NCI-H345 treated with DMSO at 0.1 percent for 48 hours (cell line): Measurements from ENCODE around the gene PLCXD3.
"Not testable (repeated sequence)": the region's sequence is repeated elsewhere in the genome, so short reads cannot be mapped to it uniquely, and the experiment has no call there.

Experiments used
- DNase-seq: peaks from one replicate; lab custom pipeline; 2025; ENCODE audit not compliant: unreplicated experiment; lab: John Stamatoyannopoulos, UW

The PLCXD3 gene

DNA sequence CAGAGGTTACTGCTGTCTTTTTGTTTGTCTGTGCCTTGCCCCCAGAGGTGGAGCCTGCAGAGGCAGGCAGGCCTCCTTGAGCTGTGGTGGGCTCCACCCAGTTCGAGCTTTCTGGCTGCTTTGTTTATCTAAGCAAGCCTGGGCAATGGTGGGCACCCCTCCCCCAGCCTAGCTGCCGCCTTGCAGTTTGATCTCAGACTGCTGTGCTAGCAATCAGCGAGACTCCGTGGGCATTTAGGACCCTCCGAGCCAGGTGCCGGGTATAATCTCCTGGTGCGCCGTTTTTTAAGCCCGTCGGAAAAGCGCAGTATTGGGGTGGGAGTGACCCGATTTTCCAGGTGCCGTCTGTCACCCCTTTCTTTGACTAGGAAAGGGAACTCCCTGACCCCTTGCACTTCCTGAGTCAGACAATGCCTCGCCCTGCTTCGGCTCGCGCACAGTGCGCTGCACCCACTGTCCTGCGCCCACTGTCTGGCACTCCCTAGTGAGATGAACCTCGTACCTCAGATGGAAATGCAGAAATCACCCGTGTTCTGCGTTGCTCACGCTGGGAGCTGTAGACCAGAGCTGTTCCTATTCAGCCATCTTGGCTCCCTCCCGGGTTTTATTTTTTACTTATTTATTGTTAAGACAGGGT lies 16.8 kb downstream of the PLCXD3 start:
- not testable (repeated sequence) for DNase-seq

DNA sequence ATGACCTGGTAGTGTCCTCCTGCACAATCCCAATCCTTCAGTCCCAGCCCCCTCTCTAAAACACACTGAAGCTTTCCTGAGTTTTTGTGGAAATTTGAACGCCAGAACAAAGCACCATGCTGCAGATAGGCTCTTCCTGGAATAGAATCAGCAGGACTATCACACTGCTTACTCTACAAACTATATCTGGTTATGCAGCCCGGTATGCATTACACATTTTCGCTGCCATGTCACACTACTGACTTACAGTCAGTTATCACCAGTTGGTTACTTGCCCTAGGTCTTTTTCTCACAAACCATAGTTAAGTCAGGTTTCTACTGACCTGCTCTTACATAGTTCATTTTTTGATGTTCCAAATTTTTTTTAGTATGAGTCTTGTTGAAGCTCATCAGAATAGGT lies 24.9 kb downstream of the PLCXD3 start:
- no peak for DNase-seq

DNA sequence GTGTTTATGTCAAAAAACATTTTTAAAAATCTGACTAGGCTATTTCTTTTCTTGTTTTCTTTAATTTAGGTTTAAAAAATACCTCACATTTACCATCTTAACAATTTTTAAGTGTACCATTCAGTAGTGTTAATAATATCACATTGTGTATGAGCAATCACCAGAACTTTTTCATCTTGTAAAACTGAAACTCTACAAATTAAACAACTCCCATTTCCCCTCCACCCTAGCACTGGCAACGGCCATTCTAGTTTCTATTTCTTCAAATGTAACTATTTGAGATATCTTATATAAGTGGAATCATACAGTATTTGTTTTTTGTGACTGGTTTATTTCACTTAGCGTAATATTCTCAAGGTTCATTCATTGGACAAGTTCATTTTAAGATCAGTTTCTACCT lies 27.7 kb downstream of the PLCXD3 start:
- no peak for DNase-seq

DNA sequence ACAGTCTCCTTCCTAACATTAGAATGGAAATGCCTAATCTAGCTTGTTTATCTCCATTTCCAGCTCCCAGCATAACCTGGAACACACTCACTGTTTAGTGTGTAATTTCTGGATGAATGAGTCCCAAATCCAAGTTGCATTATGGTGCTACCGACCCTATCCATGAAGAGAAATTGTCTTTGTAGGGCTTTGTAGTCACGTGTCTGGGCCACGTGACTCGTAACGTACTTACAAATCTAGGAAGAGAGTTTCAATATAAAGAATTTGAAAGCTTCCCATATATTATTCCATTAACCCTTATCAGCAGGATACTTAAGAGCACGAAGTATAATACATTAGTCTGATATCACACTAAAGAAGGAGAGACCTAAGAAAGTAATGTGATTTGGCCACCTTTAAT lies 28.2 kb downstream of the PLCXD3 start:
- DNase-seq, result no peak

DNA sequence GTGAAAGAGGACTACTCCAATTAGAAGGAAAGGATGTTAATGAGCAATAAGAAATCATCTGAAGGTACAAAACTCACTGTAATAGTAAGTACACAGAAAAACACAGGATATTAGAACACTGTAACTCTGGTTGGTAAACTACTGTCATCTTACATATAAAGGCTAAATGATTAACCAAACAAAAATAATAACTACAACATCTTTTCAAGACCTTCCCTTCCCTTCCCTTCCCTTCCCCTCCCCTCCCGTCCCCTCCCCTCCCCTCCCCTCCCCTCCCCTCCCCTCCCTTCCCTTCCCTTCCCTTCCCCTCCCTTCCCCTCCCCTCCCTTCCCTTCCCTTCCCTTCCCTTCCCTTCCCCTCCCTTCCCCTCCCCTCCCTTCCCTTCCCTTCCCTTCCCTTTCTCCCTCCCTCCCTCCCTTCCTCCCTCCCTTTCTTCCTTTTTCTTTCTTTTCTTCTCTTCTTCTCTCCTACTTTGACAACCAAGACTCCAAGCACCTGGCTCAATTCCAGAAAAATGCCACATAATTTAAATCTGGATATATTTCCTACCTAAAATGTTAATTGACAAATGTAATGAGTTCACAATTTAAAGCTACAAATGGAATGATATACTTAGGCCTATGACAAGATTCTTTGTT lies 38.7 kb downstream of the PLCXD3 start:
- DNase-seq, result not testable (repeated sequence)

DNA sequence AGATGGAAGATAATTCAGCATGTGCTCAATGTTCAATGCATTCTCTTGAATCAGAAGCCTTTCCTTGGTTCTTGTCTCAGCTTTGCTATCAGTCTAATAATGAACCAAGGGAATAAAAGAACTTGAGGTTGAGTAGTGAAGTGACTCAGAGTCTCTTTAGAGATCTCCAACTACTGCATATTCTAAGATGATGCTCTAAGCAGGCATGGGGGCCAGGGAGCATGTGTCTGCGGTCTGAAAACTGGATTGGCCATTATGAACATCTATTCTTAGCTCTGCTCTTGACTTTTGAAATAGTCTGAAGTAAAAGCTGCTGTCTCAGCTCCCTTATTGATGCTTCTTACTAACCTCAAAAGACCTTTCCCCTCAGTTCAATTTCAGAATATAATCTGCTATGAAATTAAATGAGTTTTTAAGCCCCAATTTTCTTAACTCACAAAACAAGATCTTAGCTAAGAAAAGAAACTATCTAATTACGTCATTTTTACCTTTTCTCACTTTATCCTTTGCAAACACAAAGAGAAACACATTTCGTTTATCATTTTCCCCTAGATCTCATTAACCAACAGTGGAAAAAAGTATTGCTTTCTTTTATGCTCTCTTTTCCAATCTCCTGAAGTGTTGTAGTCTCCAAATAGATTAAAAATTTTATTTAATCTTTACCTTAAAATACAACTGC lies 44.8 kb downstream of the PLCXD3 start:
- no peak for DNase-seq

DNA sequence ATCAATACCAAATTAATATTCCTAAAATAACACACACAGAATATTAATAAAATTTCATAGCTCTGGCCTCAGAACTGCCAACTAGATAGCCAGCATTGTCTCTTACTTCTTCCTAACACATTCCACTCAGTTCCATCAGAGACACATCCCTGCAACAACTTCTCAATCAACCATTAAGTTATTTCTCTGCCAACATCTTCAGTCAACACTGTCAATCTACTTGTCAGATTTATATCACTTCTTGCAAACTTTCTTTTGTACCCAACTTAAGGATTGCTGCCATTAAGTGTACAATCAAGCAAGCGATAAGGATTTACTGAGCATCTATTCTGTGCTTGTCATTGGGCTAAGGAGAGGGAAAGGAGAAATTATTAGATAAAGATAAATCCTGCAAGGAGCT lies 50.8 kb downstream of the PLCXD3 start:
- no peak for DNase-seq

DNA sequence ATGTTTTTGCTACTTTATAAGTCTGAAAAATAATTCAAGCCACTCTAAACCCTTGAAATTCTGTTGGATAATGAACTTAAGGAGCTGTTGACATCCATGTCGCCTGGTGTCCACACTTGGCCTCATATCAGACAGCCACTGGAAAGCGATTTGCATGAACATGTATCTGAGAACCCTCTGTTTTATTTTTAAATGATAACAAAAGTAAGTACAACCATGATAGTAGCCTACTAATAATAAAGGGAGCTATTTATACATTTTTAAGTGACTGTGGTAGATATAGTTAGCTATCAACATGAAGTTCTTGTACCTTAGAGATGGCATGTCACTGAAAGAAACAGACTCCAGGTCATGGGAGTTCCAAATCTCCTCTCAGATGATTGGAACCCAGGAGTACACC lies 53.3 kb downstream of the PLCXD3 start:
- no peak for DNase-seq

DNA sequence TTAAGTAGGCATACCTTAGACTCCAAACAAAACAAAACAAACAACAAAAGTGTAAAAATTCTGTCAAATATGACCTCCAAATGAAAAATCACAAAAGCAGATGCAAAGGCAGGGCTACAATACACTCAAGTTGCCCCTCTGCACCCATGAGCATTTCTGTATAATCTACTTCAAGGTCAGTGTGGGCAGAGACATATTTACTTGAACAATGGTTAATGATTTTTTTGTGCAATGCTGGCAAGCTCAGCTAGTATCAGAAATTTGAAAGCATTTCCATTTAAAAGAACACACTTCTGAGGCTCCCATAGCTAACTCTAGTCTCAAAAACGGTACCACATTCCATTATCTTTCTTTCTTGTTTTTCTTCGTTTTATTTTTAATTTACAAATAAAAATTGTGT lies 57.9 kb downstream of the PLCXD3 start:
- DNase-seq, result no peak

DNA sequence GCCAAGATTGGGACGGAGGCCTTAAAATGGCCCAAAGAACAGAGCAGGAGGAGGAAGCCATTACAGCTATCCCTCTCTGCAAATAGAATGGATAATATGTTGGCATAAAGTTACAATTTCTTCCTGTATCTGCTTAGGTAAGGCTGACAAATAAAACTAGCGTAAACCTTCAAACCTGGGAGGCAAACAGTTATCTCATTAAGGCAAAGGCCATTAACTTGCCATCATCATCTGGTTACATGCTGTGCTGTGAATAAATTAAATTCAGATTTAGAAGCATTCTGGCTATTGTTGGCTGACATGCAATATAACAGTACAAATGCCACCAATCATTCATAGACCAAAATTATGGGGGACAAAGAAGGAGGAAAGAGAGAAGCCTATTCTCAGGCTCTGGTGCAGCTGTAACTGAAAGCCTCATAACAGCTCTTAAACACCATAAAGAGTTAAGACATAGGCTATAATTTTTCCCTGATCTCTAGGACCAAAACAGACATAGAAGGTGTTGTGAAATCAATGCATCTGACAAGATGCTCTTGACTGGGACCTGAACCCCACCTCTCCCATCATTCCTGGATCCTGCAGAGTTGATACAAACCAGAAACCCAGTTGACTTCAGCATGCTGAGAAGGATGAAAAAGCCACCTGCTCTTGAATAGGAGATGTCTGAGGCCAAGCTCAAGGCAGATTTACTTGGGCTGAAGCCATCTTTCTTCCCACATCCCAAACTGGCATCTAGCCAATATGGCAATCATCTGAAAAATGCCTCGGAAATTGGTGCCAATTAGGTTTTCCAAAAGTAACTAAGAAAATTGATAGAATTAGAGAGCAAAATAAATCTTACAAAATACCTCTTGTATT lies 62.5 kb downstream of the PLCXD3 start:
- DNase-seq, result no peak

DNA sequence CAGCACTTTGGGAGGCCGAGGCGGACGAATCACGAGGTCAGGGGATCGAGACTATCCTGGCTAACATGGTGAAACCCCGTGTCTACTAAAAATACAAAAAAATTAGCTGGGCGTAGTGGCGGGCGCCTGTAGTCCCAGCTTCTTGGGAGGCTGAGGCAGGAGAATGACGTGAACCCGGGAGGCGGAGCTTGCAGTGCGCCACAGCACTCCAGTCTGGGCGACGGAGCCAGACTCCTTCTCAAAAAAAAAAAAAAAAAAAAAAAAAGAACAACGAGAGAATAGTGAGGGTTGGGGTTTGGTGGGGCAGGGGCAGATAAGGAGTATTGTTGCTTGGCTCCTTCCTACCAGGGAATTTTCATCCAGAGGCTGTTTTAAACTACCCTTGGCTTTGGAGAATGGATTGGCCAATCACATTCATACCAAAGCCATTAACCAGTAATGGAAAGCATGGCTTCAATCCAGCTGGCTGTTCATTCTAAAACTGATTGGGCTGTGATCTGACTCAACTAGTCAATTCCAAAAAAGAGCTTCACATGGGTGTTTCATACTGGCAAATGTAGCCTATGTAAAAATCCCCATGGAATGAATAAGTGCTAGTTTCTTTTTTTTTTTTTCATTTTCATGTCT lies 64.4 kb downstream of the PLCXD3 start:
- DNase-seq, result no peak

DNA sequence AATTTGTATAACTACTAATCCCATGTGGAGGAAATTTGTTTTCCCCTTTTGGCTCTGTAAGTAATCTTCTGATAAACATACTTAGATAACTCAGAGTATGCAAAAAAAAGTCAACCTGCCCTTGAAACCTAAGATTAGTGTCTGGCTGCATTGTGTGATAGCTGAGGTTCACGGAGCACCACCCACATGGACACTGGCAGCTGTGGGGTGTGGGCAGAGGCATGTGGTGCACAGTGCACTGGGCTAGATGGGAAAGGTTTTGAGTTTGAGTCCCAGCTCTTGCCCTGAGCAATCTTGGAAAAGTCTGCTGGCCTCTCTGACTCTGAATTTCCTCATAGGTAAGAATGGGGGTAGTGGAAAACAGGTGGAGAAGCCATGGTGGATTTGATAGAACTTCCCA lies 75.1 kb downstream of the PLCXD3 start:
- DNase-seq, result no peak

DNA sequence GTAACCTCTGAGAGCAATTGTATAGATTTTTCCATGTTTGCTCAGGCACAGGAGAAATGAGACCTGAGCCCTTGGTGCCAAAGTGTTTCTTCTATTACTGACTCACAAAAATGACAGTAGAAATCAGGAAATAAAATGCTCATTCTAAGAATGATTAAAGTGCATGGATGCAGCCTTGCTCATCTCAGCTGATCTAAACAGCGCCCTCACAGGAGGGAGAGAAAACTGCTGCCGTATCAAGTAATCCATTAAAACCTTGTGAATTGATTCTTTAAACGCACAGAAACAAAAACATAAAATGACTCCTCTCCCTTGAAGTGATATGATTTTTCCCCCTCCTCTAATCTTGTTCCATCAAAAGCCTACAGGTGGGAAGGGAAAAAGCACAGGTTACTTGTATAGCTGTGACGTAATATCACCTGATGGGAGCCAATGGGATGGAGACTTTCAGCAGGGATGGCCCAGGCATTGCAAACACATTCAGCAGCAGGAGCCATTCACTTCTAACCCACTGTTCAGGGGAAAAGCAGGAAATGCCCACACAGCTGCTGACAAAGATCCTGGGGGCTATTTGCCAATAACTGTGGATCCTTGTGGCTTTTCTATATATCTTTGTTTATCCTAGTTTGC lies 76.7 kb downstream of the PLCXD3 start:
- no peak for DNase-seq

DNA sequence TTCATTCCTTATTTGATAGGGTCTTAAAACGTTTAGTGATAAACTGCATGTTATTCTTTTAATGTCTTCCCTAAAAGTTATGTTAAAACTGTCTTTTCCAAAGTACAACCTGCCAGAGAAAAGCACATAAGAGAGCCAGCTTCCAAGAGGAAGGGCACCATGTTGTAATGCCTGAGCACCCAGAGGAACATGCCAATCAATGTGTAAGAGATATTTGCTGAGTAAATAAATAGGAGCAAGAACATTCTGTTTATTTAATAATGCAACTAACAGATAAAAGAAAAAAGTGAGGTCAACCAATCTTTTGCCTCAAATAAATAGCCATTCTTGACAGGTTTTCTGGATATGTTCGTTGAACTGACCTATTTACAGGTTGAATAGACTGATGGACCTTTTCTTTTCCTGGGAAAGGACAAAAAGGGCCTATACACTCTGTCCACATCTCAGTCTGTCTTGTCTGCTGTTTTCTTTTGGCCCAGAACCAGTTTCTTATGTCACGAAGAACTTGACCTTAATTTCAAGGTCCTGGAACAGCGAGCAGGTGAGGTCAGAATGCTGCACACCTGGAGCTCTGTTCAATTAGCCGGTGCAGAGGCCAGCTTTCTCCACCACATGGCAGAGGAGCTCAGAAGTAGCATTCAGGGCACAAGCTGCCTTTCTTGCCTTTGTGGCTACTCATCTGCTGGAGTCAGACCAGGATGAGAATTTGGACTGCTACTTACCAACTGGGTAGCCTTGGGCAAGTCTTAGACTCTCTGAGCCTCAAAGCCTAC lies 77.7 kb downstream of the PLCXD3 start:
- no peak for DNase-seq

DNA sequence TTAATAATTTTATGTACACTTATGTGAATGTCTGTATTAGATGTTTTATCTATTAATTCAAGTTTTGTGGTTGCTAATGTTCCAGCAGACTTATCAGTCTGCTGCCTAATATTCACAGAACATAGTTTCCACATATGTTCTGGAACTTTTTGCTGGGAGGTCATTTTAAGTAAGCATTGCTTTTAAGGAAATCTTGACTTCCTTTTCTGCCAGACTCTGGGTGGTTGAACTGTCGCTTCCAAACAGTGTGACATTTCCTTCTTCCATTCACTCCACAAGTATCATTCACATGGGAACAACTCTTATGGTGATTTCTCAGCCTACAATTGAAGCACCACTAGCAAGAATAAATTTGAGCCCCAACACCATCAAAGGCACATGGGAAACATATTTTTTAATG lies 82.9 kb downstream of the PLCXD3 start:
- DNase-seq, result no peak

DNA sequence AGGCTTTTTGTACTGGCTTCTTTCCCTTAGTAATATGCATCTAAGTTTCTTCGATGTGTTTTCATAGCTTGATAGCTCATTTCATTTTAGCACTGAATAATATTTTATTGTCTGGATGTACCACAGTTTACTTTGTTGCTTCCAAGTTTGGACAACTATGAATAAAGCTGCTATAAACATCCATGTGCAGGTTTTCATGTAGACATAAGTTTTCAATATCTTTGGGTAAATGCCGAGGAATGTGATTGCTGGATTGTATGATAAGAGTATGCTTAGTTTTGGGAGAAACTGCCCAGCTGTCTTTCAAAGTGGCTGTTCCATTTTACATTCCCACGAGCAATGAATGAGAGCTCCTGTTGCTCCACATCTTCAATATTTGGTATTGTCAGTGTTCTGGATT lies 84.7 kb downstream of the PLCXD3 start:
- DNase-seq, result no peak

DNA sequence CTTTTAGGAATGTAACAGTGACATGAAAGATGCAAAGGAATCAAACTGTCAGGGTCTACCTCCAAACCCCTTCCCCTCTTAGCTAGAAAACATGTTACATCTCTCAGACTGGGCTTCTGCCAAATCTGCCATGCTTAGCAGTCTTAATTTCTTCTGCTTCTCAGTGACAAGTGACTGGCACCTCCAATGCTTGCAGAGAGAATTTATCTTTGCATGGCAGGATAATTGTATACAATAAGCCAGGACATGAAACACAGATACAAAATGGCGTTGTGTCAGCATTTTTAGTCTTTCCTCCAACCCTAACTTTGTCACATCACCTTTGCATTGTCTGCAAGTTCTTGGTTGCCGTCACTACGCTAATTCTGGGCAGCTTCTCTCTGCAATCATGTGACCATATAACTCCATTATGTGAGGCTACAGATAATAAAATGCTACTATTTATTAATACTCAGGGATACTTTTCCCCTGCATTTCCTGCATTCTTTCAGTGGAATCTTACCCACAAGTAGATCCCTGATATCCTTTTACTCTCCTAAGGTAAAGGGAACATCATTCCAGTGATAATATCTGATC lies 89.8 kb downstream of the PLCXD3 start:
- DNase-seq, result no peak

DNA sequence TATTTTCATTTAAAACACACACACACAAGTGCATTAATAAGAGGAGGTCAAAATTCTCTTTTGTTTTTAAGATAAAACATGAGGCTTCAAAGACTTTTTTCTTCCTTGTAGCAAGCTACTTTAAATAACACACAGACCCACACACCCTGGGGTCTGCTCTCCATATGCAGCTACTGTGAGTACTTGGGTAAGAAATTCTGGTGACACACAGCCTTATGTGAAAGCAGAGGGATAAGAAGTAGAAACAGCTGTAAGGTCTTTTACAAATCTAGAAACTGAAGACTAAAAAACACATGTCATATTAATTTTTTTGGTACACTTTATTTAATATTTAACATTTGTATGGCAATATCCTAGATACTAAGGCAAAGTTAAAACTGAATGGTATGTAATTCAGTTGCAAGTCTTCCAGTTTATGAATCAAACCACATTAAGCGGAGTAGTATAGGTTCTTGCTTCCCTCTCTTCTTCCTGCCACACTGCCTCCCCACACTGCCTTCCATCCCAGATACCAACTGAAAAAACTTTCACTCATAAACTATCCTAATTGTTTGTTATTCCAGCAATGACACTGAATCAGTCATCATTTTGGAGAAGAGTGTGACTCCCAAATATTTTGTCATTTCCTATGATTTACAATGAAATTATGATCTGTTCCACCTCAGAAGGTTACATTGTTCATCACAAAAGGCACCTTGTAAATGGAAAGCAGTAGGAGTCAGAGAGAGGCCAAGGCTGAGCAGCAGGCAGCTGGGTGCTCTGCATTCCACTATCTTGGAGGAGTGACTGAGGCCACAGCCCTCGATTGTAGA lies 92.0 kb downstream of the PLCXD3 start:
- DNase-seq, result no peak

DNA sequence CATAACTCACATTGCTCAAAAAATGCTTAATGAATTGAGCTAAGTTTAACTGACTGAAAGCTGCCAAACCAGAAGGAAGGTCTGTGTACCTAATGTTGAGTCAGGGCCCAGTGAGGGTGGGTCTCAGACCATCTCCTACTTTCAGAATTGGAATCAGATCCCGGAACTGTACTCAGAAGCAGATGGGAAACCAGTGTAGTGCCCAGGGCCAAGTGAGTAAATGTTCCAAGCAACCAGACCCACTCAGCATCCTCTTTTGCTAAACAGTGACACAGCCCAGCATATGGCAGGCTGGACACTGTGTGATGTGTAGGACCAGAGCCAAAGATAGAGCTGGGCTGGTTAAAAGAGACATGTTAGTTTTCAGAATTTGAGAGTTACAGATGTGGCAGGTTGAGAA lies 94.1 kb downstream of the PLCXD3 start:
- no peak for DNase-seq
